ENCODE data around the gene DOCK11.

GRCh38 chrX:118475903-118476302 is 19.7 kb upstream of the DOCK11 start:
- TF ChIP-seq BCL11A (IDR thresholded peaks at IDR 0.05; ENCODE audit: low read depth, low read length): no peak
- no peak for TF ChIP-seq POLR2AphosphoS5 (IDR thresholded peaks at IDR 0.05; ENCODE audit: low read length)
- no peak for TF ChIP-seq CTCF (IDR thresholded peaks at IDR 0.05 in 2 of 3, conservative IDR thresholded peaks at IDR 0.05 in 1 of 3; ENCODE audit: control insufficient read depth in 2 of 3, extremely low read depth in 1 of 3, insufficient read depth in 1 of 3, low read depth in 3 of 3, low read length in 3 of 3)
- no peak for TF ChIP-seq HCFC1 (IDR thresholded peaks at IDR 0.05; ENCODE audit: low read length)
- no peak for TF ChIP-seq RAD51 (IDR thresholded peaks at IDR 0.05)
